Esophagus squamous epithelium (tissue), 5 donors: ENCODE results near the gene DIDO1. TPM values are rescaled to one million over a fixed set of nuclear protein-coding genes. Genes with fewer than 3 reads are reported as not detected.

ENCODE experiments used
- DNase-seq: peaks from one replicate; lab custom pipeline; 2025; lab: John Stamatoyannopoulos, UW
- H3K27ac ChIP-seq, 4 donors: fragments of 200-600 bp; sonication (generic); one replicate each; pipeline ENCODE4 v1.5.1; 2016 to 2019; ENCODE audit warnings: mild to moderate bottlenecking in 1 of 4
- H3K27me3 ChIP-seq, 4 donors: fragments of 200-600 bp; sonication (generic); 1 replicate in 3 of 4; 2 replicates in 1 of 4; pipeline versions ENCODE4 v1.5.1 to v1.6.0; 2017 to 2021; ENCODE audit warnings: antibody characterized with exemption in 1 of 4
- H3K36me3 ChIP-seq, 3 donors: fragments of 200-600 bp; sonication (generic); one replicate each; pipeline ENCODE4 v1.5.1; 2016 to 2019
- H3K4me1 ChIP-seq, 3 donors: fragments of 200-600 bp; sonication (generic); one replicate each; pipeline ENCODE4 v1.5.1; 2017 to 2019
- H3K4me3 ChIP-seq, 4 donors: fragments of 200-600 bp; sonication (generic); 1 replicate in 3 of 4; 2 replicates in 1 of 4; pipeline ENCODE4 v1.5.1; 2016 to 2019; ENCODE audit warnings: mild to moderate bottlenecking in 2 of 4, moderate library complexity in 1 of 4
- H3K9me3 ChIP-seq, 3 donors: fragments of 200-600 bp; sonication (generic); one replicate each; pipeline ENCODE4 v1.5.1; 2016 to 2019
- POLR2A ChIP-seq, 4 donors: fragments of 450-650 bp; IDR thresholded peaks; one replicate each; pipeline ENCODE4 v1.6.1; 2017; ENCODE audit warnings: antibody characterized with exemption in 4 of 4, mild to moderate bottlenecking in 4 of 4, moderate library complexity in 3 of 4
- WGBS, 2 donors: methylation state at CpG; one replicate each; pipeline ENCODE4 v1.1.5; 2018; 5-methylcytosine and 5-hydroxymethylcytosine counted together
- intact Hi-C: fragments of 100-400 bp; cut with DNase I; formaldehyde crosslinking; loops from one replicate; pipeline ENCODE4 v1.15.0; 2022
- total RNA-seq, 4 donors: library from RNA; depleted of rRNA; stranded (reverse); fragments of >200 nt; gene quantifications; one replicate each; pipeline ENCODE4 v1.1.0, GENCODE V29; 2016
- TF ChIP-seq, protein P1 (sequence below), 6 experiments: fragments of 450-650 bp in 4 of 6; fragments of 200-600 bp in 2 of 6; sonication (generic) in 2 of 6; IDR thresholded peaks; one replicate each; pipeline ENCODE4 v1.5.1; 2016 to 2019; ENCODE audit warnings: antibody characterized with exemption in 6 of 6, mild to moderate bottlenecking in 4 of 6, moderate library complexity in 4 of 6
- donor health status: DM: yes; HTN: yes; CAD: no.

The DIDO1 gene
- total RNA-seq, 4 donors from 2014 or later: 27.6 to 57.8 (median 36.7) TPM

DNA sequence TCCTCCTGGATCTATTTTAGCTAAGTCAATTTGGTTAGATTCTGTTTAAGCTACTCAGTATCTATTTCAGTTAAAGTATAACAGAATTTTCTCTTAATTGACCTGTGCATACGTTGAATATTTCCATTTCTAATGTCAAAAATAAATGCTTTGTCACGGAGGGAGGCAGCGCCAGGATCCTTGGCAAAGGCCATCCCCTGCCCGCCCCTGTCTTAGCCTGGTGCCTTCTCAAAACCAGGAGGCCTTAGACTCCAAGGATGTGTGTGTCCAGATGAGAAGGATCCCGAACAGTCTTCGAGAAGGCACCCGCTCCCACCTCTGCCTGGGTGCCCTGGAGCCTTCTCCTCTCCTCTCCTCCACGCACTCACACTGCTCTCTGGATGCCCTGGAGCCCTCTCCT, 87.0 kb downstream of the DIDO1 start:
- H3K4me3 ChIP-seq: no peak overlapping the region
- intact Hi-C loops: no loop called here
- no peak for DNase-seq
- no peaks in the 10 kb centered on the region for H3K9me3 ChIP-seq
- H3K27me3 ChIP-seq: peaks cover 0 to 22% (median 0%) of the 10 kb centered on the region in 4 donors
- TF ChIP-seq POLR2A (IDR thresholded peaks at IDR 0.05): no peak
- no peaks in the 10 kb centered on the region for H3K36me3 ChIP-seq
- H3K27ac ChIP-seq: no peak overlapping the region
- 90 to 92% methylated on average over 8 of the region's 8 CpGs for WGBS, 2 donors
- H3K4me1 ChIP-seq: peaks cover 0 to 19% (median 0%) of the 10 kb centered on the region in 3 donors

DNA sequence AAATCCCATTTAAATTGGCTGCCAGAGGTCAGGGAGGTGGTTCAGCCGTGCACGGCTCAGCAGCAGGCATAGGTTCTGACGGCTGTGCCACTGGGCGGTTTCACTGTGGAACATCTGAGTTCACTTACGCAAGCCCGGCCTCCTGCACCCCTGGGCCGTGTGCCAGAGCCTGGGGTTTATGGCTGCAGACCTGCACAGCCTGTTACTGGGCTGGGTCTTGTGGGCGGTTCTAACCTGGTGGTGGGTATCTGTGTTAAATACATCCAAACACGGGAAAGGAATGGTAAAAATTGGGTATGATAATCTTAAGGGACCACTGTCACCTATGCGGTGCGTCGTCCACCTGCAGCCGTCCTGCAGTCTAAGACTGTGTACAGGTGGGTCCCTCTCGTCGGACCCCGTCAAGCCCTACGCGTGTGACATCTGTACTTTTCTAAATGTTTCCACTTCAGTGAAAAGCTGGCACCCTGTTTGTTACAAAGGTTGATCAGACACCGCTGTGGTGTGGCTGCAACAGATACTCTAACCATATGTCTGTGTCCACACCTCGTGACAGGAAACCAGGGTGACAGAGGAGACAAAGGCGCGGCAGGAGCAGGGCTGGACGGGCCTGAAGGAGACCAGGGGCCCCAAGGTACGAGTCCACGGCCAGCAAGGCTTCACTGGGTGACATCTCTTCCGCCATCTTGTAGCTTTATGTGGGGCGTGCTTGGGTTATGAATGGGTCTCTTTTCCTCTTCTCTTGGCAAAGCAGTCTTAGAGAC, 88.0 kb downstream of the DIDO1 start:
- 63 to 73% methylated on average over 18 to 25 of the region's 27 CpGs for WGBS, 2 donors
- intact Hi-C loops: no loop called here
- H3K27me3 ChIP-seq: peaks cover 0 to 22% (median 0%) of the 10 kb centered on the region in 4 donors
- no peak overlapping the region for H3K4me3 ChIP-seq
- no peak for DNase-seq
- TF ChIP-seq POLR2A (IDR thresholded peaks at IDR 0.05): no peak
- TF ChIP-seq, protein P1, sequence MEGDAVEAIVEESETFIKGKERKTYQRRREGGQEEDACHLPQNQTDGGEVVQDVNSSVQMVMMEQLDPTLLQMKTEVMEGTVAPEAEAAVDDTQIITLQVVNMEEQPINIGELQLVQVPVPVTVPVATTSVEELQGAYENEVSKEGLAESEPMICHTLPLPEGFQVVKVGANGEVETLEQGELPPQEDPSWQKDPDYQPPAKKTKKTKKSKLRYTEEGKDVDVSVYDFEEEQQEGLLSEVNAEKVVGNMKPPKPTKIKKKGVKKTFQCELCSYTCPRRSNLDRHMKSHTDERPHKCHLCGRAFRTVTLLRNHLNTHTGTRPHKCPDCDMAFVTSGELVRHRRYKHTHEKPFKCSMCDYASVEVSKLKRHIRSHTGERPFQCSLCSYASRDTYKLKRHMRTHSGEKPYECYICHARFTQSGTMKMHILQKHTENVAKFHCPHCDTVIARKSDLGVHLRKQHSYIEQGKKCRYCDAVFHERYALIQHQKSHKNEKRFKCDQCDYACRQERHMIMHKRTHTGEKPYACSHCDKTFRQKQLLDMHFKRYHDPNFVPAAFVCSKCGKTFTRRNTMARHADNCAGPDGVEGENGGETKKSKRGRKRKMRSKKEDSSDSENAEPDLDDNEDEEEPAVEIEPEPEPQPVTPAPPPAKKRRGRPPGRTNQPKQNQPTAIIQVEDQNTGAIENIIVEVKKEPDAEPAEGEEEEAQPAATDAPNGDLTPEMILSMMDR (IDR thresholded peaks at IDR 0.05): no peak
- no peaks in the 10 kb centered on the region for H3K36me3 ChIP-seq
- H3K4me1 ChIP-seq: peaks cover 0 to 19% (median 0%) of the 10 kb centered on the region in 3 donors
- peak overlapping the region in 1 of 4 donors; percentile 25 for H3K27ac ChIP-seq
- H3K9me3 ChIP-seq: no peaks in the 10 kb centered on the region

DNA sequence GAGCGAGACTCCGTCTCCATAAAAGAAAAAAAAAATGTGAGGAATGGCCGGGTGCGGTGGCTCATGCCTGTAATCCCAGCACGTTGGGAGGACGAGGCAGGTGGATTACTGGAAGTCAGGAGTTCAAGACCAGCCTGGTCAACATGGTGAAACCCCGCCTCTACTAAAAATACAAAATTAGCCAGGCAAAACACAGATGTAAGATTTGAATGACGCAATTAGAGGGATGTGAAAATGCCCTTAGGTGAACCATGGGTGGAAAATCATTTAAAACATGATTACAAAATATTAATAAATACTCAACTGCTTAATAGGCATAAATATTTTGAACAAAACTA, 88.5 kb downstream of the DIDO1 start:
- TF ChIP-seq, protein P1 (IDR thresholded peaks at IDR 0.05): no peak
- no peak for TF ChIP-seq POLR2A (IDR thresholded peaks at IDR 0.05)
- intact Hi-C loops: no loop called here
- 64 to 72% methylated on average over 8 of the region's 8 CpGs for WGBS, 2 donors
- H3K36me3 ChIP-seq: no peaks in the 10 kb centered on the region
- no peak overlapping the region for H3K4me3 ChIP-seq
- H3K27ac ChIP-seq: no peak overlapping the region
- H3K4me1 ChIP-seq: peaks cover 4 to 25% (median 5%) of the 10 kb centered on the region in 3 donors
- no peak for DNase-seq
- no peaks in the 10 kb centered on the region for H3K9me3 ChIP-seq
- H3K27me3 ChIP-seq: peaks cover 0 to 22% (median 0%) of the 10 kb centered on the region in 4 donors

DNA sequence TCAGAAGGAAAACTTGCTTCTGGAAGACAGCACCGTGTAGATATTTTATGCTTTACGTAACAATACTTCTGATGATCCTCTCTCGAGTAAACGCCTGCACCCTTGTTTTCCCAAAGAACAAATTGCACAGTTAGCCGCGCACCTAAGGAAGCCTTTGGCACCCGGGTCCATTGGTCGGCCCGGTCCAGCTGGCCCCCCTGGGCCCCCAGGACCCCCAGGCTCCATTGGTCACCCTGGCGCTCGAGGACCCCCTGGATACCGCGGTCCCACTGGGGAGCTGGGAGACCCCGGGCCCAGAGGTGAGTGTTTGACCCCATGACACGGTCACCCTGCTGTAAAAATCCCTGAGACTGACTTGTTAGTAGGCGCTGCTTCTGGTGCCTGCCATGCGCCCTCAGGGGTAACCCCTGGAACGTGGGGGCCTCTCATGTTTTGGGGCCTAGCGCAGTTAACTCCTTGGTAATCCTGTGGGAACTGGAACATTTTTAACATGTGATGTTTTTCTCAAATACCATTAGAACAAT, 89.3 kb downstream of the DIDO1 start:
- Histone ChIP-seq H3K27me3 (peaks cover 0 to 22% (median 0%) of the 10 kb centered on the region in 4 donors), H3K9me3 (no peaks in the 10 kb centered on the region), H3K4me3 (no peak overlapping the region), H3K27ac (no peak overlapping the region), H3K36me3 (no peaks in the 10 kb centered on the region), H3K4me1 (peaks cover 12 to 32% (median 12%) of the 10 kb centered on the region in 3 donors)
- intact Hi-C loops: no loop called here
- no peak for DNase-seq
- no peak for TF ChIP-seq POLR2A (IDR thresholded peaks at IDR 0.05)
- 86 to 88% methylated on average over 8 to 13 of the region's 19 CpGs for WGBS, 2 donors

DNA sequence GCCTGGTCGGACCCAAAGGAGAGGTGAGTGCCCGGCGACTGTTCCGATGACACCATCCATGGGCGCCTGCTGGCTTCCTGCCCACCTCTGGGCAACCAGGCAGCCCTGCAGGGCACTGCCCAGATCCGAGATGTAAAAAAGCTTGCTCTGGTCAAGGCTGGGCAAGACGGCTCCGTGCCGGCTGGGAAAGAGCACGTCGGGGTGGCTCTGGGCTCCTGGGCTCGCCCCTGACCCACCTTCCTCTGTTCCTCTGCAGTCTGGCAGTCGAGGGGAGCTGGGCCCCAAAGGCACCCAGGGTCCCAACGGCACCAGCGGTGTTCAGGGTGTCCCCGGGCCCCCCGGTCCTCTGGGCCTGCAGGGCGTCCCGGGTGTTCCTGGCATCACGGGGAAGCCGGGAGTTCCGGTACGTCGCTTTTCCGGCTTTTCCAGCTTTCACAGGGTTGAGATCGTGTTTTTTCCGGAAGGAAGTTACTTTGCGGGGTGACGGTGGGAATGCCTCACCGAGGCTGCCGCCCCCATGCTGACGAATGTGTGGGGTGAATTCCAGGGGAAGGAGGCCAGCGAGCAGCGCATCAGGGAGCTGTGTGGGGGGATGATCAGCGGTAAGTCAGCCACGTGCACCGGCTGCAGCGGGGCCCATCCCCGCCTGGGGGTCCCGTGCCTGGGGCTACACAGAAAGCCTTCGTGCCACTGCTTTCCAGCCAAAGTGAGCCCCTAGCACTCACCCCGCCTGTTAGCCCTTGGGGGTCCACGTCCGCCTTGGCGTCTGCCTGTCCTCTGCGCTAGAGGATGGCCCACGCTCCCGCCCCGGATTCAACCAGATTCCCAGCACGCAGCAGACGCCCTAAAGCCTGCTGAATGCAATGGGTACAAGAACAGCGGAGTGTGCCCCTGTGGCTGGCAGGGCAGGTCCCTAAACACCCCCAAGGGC, 90.1 kb downstream of the DIDO1 start:
- no peak for DNase-seq
- no peaks in the 10 kb centered on the region for H3K9me3 ChIP-seq
- peaks cover 0 to 22% (median 0%) of the 10 kb centered on the region in 4 donors for H3K27me3 ChIP-seq
- TF ChIP-seq POLR2A (IDR thresholded peaks at IDR 0.05): no peak
- TF ChIP-seq, protein P1 (IDR thresholded peaks at IDR 0.05): no peak
- H3K36me3 ChIP-seq: no peaks in the 10 kb centered on the region
- intact Hi-C loops: no loop called here
- no peak overlapping the region for H3K4me3 ChIP-seq
- WGBS, 2 donors: 65 to 75% methylated on average over 9 to 16 of the region's 52 CpGs
- peak overlapping the region in 1 of 4 donors; percentile 31 for H3K27ac ChIP-seq
- H3K4me1 ChIP-seq: peaks cover 20 to 40% (median 21%) of the 10 kb centered on the region in 3 donors
